Ishikawa (cell line): ENCODE data around the gene FGF2.

Source experiments
- EGR1 ChIP-seq: IDR thresholded peaks from 2 replicates; pipeline ENCODE4 v1.6.1; 2012
- EP300 ChIP-seq: IDR thresholded peaks from 2 replicates; pipeline ENCODE4 v1.6.1; 2012; ENCODE audit warnings: borderline replicate concordance
- NFIC ChIP-seq: IDR thresholded peaks from 2 replicates; pipeline ENCODE4 v1.6.1; 2012
- RAD21 ChIP-seq: IDR thresholded peaks from 2 replicates; pipeline ENCODE4 v1.6.1; 2012; ENCODE audit warnings: low read depth
- TAF1 ChIP-seq: IDR thresholded peaks from 2 replicates; pipeline ENCODE4 v1.6.1; 2012; ENCODE audit warnings: low read depth, mild to moderate bottlenecking
- TEAD4 ChIP-seq: IDR thresholded peaks from 2 replicates; pipeline ENCODE4 v1.6.1; 2012
- YY1 ChIP-seq: IDR thresholded peaks from 2 replicates; pipeline ENCODE4 v1.6.1; 2012; ENCODE audit warnings: low read depth
- TF ChIP-seq, protein P1 (sequence below): IDR thresholded peaks from 2 replicates; pipeline ENCODE4 v1.6.1; 2012
- TF ChIP-seq, protein P2 (sequence below): IDR thresholded peaks from 2 replicates; pipeline ENCODE4 v1.6.1; 2012; ENCODE audit warnings: low read depth, mild to moderate bottlenecking

DNA sequence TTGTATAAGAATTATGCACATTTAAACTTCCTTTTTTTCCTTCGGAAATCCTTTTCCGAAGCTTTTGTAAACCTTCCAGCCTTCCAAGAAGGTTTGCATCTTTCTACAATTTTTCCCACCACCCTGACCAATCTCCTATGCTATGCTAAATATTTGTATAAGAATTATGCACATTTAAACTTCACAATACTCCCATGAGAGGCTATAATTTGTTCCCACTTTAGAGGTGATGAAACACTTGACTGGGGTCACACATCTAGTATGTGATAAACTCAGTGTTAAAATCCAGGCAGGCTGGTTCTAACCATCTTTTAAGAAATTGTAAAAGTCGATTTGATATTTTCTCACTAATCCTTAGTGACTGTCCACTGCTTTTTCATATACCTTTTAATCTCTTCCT is 73.7 kb downstream of the FGF2 start:
- no peak for TF ChIP-seq YY1
- no peak for TF ChIP-seq TAF1
- TF ChIP-seq EP300, result no peak
- no peak for TF ChIP-seq NFIC
- TF ChIP-seq RAD21, result no peak
- TF ChIP-seq, protein P1, sequence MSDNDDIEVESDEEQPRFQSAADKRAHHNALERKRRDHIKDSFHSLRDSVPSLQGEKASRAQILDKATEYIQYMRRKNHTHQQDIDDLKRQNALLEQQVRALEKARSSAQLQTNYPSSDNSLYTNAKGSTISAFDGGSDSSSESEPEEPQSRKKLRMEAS, result no peak
- no peak for TF ChIP-seq TEAD4
- TF ChIP-seq EGR1, result no peak
- TF ChIP-seq, protein P2, sequence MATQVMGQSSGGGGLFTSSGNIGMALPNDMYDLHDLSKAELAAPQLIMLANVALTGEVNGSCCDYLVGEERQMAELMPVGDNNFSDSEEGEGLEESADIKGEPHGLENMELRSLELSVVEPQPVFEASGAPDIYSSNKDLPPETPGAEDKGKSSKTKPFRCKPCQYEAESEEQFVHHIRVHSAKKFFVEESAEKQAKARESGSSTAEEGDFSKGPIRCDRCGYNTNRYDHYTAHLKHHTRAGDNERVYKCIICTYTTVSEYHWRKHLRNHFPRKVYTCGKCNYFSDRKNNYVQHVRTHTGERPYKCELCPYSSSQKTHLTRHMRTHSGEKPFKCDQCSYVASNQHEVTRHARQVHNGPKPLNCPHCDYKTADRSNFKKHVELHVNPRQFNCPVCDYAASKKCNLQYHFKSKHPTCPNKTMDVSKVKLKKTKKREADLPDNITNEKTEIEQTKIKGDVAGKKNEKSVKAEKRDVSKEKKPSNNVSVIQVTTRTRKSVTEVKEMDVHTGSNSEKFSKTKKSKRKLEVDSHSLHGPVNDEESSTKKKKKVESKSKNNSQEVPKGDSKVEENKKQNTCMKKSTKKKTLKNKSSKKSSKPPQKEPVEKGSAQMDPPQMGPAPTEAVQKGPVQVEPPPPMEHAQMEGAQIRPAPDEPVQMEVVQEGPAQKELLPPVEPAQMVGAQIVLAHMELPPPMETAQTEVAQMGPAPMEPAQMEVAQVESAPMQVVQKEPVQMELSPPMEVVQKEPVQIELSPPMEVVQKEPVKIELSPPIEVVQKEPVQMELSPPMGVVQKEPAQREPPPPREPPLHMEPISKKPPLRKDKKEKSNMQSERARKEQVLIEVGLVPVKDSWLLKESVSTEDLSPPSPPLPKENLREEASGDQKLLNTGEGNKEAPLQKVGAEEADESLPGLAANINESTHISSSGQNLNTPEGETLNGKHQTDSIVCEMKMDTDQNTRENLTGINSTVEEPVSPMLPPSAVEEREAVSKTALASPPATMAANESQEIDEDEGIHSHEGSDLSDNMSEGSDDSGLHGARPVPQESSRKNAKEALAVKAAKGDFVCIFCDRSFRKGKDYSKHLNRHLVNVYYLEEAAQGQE, result no peak
